ENCODE data around the gene DNAJC25.

DNAJC25 gene

DNA sequence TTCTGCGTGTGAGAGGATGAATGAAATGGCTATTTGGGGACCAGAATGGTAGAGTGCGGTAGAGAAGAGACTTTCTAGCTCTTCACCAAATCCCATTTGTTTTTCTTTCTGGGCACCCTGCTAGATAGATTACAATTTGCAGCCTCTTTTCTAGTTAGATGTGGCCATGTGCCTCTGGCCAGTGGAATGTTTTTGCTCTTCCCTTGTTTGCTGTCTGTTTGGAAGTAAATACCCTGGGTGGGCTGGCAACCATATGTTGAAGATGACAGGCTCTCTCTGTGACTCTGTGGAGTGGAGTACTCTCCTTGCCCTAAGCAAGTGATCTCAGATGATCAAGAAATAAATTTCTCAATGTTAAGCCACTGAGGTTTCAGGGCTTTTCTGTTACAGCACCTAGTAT is 43.2 kb downstream of the DNAJC25 start:
- DNase-seq, result no peak

DNA sequence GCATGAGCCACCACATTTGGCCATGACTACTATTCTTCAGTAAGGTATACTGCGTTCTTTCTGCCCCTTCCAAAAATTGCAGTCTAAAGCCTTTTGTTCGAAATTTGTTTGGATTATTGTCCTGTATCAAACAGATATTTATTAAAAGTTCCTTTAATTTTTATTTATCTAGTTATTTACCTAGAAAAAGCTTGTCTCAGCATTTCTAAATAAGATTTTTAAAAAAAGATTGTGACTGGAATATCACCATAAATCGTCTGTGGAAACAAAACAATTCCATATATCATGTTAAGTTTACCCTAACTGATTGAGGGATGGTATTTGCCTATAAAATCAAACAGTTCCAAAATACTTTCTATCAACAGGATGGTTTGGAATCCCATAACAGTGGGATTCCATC is 45.0 kb downstream of the DNAJC25 start:
- no peak for DNase-seq

DNA sequence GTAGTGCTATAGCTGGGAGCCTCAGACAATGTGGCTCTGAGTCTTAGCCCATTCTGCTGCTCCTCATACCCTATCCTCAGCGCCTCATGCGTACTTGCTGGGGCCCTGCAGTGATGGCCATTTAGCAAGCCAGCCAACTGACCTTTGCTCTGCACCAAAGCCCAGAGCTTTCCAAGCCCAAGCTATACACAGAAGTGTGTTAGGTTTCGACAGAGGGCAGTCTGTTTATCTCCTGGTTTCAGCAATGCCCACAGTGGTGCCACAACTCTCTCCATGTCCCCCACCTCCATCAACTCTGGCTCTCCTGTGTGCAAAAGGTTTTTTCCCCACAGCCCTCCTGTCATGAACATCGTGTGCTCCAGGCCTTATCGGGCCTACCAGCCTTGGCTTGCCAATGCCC is 47.2 kb downstream of the DNAJC25 start:
- no peak for DNase-seq

DNA sequence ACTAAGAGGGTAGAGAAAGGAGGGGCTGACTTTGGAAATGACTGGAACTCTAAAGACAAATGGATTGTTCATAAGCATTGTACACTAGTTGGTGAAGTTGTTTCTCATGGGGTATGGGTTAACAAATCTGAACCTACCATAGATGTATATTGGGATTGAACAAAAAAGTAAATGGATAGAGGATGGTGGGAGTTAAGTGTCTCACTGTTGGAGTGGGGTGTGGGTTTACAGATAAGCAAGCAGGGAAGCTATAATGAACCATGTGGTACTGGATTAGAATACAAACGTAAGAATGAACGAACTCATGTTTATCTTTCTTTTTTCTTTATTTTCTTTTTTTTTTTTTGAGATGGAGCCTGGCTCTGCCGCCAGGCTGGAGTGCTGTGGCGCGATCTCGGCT is 48.1 kb downstream of the DNAJC25 start:
- no peak for DNase-seq

DNA sequence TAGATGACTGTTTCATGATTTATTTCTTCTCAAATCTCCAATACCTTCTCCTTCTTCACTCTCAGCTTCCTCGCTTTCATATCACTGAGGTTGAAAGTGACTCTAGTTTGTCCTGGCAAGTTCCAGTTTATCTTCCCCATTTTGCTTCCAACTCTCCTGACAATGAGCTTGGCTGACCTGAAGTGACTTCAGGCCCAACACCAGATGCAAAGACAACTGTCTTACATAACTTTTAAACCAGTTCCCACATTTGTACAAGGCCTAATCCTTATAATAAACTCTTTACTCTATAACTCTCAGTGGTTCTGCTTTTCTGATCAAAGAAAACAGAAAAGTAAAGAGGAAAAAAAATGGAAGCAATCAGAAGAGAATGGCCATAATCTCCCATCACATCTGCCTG is 52.3 kb downstream of the DNAJC25 start:
- DNase-seq, result no peak

DNA sequence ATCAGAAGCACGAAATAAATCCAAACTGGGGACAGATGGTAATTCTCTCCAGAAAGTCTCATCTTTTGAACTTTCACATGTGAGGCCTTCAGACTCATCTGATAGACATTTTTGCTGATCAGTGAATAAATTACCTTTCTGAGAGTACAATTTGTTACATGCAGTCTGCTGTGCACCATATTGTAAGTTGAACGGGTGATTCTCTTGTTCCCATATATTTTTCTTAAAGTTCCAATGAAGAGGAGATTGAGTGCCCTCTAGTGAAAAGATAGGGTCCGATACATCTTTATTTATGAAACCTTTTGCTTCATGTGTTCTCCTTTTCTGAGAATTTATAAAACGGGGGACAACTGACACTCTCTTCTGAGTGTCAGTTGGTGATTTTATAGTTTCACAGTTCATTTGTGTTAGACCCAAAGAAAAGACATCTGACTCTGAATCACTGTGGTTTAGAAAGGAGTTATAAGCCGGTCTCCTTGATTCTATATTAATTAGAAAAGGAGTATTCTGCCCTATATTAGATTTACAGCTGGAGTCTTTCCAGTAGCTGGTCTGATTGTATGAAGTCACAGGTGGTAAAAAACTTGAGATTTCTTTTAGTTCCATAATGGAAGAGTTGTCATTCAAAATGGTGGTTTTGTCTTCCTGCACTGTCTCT is 60.7 kb downstream of the DNAJC25 start:
- DNase-seq, result no peak

DNA sequence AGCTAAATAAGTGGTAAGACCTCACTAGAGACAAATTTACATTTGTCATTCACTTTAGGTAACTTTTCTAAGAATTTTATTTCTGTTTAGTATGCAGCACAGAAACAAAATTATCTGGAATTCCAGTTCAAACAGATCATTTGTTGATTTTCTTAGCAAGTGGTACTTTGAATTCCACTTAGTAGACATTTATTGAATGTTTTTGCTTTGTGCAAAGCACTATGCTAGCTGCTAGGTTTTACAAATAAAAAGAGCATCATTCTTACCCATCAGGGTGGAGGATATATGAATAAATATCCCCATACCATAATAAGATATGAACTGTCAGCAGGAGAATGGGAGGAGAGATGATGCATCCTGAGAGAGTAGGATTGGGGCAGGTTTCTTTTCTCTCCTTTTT is 65.7 kb downstream of the DNAJC25 start:
- DNase-seq, result no peak

DNA sequence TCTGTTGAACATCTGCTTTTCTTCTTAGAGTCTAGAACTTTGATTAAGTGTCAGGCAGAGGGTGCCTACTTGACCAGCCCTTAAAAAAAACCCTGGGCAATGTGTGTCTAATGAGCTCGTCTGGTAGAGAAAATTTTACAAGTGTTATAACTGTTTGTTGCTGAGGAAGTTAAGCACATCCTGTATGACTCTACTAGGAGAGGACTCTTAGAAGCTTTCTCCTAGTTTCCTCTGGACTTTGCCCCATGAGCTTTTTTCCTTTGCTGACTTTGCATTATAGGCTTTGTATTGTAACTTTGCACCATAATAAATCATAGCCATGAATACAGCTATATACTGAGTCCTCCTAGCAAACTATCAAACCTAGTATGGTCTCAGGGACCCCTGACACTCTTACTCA is 69.6 kb downstream of the DNAJC25 start:
- no peak for DNase-seq

Data from stimulated activated CD8-positive, alpha-beta memory T cell treated with anti-CD3 and anti-CD28 coated beads, Interleukin-4, amount 100 ng/mL, for 48 hours (primary cell).